Epidermal melanocyte (primary cell): ENCODE results near the gene APEH.

Source experiments
- DNase-seq: peaks from one replicate; pipeline ENCODE4 v3.0.0; 2011; ENCODE audit warnings: low spot score; ENCODE audit not compliant: insufficient read length

The APEH gene

GRCh38 chr3:49712631-49713317 lies 38.6 kb downstream of the APEH start:
- DNase-seq, result no peak

GRCh38 chr3:49713336-49714105 lies 39.4 kb downstream of the APEH start:
- no peak for DNase-seq

DNA sequence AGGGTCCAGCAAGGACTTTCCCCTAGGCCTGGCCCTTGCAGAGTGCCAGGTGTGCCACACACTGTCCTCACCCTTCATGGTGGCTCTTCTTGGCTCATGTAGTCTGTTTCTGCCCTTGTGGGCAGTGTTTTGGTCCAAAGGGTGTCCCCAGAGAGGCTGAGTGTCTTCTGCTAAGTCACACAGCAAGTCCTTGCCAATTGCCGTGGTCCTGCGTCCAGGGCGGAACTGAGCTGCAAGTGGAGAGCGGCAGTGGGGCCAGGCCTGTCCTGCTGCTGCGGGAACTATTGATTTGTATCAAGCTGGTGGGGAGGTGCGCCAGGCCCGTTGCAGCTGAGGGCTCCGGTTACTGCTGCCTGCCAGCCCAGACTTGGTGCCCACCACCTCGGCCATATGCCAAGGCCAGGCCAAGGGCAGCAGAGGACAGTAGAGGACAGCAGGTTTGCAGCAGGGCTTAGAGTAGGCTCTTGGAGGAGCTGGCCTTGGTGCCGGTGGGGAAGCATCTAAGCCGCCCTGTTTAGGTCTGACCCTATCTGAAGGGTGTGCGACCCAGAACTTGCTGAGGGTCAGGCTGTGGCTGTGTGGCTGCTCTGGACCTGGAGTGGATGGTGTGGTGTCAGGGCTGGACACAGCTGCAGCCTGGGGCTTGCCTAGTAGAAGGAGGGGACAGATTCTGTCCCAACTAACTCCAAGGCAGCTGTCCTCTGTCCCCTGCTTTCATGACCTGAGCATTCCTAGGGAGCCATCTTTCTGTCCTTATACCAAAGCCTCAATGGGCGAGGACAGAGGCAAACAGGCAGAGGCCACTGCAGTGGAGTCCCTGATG lies 40.8 kb downstream of the APEH start:
- DNase-seq, result no peak

DNA sequence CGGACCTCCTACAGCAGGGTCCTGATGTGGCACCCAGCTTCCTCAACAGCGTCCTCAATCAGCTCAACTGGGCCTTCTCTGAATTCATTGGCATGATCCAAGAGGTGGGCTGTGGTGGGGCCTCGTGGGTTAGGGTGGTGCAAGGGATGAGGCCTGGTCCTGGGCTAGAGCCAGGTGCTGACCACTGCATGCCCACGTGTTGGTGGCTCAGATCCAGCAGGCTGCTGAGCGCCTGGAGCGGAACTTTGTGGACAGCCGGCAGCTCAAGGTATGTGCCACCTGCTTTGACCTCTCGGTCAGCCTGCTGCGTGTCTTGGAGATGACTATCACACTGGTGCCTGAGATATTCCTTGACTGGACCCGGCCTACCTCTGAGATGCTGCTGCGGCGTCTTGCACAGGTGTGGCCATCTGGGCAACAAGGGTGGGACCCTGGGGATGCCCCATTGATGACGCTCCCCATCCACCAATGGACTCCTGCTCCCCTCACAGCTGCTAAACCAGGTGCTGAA lies 41.5 kb downstream of the APEH start:
- DNase-seq, result no peak

- no peak for DNase-seq
Observed at GRCh38 chr3:49716169-49716568, 42.0 kb downstream of the APEH start.

GRCh38 chr3:49716691-49717210 lies 42.6 kb downstream of the APEH start:
- DNase-seq, result no peak

DNA sequence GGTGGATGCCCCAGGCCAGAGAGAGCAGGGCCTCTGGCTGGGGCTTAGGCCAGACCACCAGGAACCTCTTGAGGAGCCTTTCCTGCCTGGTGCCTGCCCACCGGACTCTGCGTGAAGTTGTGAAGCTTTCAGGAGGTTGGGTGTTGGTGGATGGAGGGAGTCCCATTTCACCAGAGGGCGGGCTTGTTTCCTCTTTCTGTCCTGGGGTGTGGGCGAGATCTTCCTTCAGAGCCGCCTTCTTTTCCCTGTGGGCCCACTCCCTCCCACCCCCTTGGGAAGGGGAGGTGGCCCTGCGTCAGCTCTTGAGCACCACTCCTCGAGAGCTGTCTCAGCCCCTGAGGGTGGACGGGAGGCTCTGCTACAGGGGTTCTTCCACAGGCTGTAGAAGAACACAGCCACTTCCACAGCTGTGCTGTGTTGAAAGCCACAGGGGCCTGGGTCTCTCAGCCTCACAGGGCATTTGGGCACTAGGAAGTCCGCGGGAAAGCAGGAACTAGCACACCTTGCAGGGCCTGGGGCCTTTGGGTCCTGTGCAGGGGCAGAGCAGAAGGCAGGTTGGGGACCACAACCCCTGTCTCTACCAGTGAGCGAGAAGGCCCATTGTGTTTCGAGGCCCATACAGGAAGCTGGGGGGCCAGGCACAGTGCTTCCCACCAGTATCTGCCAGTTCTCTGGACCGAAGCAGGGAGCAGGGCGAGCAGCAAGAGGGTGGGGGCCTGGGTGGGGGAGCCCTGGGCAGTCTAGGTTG lies 43.2 kb downstream of the APEH start:
- DNase-seq, result no peak

- DNase-seq, result no peak
Observed at GRCh38 chr3:49717959-49718857, 44.1 kb downstream of the APEH start.

- no peak for DNase-seq
Observed at GRCh38 chr3:49718858-49719213, 44.7 kb downstream of the APEH start.

DNA sequence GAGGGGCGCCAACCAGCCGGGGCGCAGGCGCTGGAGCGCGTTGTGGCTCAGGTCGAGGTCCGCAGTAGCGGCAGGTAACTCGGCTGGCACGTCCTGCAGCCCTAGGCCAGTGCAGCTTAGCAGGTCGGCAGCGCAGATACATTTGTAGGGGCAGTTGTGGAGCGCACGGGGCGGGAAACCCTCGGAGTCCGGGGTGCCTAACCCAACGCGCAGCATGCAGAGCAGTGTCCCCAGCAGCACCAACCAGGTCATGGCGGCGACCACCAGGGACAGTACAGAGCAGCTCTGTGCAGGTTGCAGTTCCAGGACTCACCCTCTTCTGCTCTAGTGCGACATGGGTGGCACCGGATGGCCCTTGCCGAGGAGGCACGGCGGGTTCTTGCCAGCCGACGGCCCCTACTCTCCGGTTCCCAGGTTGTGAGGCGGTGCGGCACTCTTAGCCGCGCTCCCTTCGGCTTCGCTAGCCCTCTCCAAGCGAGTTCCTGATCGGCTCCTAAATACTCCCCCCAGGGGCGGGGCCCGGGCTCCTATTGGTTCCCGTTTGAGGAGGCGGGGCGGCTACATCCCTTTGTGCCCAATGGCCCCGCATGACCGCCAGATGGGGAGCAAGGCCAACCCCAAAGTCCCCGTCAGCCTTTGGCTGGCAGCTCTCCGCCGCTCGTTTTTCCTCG lies 45.2 kb downstream of the APEH start, which contains the start of gene AMIGO3:
Gene AMIGO3 (minus strand): TSS at position 471 of the 671 bp plus-strand sequence. CDS start 219 bp downstream, at position 252.
- DNase-seq, result peak; percentile 99

GRCh38 chr3:49720855-49721595 lies 46.9 kb downstream of the APEH start:
- DNase-seq, result no peak

GRCh38 chr3:49721596-49721895 lies 47.4 kb downstream of the APEH start:
- DNase-seq, result no peak

GRCh38 chr3:49721896-49722781 lies 48.0 kb downstream of the APEH start:
- DNase-seq, result no peak

GRCh38 chr3:49722896-49723295 lies 48.7 kb downstream of the APEH start:
- no peak for DNase-seq

GRCh38 chr3:49723296-49723627 lies 49.1 kb downstream of the APEH start:
- no peak for DNase-seq

DNA sequence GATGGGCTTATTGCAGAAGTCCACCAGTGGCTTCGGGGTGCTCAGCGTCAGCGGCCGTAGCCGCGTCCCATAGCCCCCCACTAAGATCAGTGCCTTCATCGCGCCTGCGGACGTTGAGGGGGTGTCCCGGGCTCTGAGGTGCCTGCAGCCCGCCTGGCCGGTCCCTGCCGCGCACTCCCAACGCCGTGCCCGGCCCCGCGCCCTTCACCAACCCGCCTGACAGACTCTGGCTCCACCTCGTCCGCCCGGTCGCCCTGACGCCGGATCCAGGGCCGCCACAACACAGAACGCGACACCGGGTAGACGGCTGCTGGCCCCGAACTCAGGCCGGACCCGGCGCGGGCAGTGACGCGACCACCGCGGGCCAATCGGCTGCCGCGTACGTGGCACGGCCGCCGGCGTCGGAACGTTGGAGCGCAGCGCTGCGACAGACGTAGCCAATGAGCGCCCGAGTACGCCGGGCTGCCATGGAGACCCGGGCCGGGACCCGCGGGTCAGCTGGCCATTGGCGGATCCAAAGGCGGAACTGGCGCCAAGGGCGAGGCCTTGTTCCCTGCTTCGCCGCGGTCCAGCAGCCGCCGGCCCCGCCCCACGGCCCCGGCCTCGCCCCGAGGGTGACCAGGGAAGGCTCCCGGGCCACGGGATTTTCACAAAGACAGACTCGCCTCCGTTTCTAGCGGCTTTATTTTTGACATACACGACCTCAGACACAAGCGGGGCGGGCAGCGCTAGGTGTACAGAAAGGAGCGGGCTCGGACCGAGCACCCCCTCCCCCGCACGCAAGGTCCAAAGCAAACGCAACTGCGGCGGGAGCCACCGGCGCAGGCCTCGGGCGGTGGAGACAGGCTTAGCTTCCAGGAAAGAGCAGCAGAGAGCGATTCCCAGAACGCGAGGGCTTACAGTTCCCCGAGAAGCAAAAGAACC lies 49.7 kb downstream of the APEH start, which contains the start of gene GMPPB:
Gene GMPPB (minus strand): TSS at position 324 of the 924 bp plus-strand sequence. CDS start 225 bp downstream, at position 99.
- DNase-seq, result peak; percentile 97

- no peak for DNase-seq
Observed at GRCh38 chr3:49724586-49724985, 50.4 kb downstream of the APEH start.
